Glomerular visceral epithelial cell (primary cell): ENCODE data around the gene PHB1.

ENCODE experiments used
- DNase-seq: peaks from one replicate; pipeline ENCODE4 v3.0.0-alpha.2; 2016; ENCODE audit errors: extremely low spot score

The PHB1 gene

DNA sequence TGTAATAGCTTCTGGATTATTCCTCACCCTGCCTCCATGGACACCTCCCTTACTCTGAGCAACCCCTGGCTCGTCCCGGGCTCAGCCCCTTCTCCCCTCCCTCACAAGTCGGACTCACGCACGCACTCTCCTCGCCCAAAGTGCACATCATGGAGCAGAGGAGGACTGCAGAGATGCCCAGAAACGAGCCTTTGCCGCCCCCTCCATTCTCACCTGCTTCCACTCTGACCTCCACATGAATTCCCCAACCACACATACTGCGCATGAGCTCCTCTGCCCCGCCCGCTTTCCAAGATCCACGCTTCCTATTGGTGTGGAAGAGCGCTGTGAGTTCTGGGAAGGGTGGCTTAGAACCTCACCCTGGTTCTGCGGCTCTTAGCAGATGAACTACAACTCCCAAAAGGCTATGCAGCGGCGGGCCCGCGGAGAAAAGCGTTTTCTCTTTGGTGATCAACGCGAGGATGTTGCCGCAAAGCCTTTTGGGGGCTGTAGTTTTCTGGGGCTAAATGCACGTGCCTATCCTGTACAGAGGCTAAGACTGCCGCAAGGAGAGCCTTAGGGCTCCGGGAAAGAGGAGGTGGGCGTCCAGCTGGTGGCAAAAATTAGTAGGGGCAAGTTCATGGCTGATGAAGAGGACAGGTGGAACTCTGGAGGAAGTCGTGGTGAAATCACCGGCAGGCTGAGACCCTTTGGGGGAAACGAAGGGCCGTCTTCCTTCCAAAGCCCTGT is at the start of gene PHB1:
PHB1 (minus strand) TSS at position 261 of the 729 bp plus-strand sequence. CDS start 1,618 bp downstream, outside the sequence.
- DNase-seq = peak; percentile 97

DNA sequence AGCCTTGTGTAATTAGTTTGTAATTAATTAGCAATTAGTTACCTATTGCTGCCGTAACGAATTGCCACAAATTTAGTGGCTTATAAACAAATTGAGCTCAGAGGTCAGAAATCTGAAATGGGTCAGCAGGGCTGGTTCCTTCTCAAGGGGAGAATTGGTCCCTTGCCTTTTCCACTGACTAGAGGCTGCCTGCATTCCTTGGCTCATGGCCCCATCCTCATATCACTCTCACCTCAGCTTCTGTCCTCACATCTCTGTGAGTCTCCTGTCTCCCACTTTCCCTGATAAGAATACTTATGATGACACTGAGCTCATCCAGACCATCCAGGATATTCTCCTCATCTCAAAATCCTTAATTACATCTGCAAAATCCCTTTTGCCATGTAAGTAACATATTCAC is 49.4 kb upstream of the PHB1 start:
- no peak for DNase-seq

DNA sequence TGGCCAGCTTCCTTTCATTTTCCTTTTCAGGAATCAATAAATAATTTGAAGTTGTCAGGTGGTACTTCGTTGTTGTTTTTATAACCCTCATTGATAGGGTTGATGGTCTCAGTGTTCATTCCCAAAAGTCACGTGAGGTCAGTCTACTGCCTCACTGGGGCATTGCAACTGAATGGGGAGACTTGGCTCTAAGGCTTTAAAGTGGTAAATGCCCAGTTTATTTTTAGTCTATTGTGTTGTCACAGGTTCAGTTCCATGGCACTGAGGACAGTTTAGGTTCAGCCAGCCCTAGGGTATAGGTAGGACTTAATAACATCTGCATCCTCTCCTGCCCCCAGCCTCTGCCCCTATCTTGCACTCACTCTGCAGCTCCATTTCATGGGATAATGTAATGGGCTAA is 46.9 kb upstream of the PHB1 start:
- no peak for DNase-seq

DNA sequence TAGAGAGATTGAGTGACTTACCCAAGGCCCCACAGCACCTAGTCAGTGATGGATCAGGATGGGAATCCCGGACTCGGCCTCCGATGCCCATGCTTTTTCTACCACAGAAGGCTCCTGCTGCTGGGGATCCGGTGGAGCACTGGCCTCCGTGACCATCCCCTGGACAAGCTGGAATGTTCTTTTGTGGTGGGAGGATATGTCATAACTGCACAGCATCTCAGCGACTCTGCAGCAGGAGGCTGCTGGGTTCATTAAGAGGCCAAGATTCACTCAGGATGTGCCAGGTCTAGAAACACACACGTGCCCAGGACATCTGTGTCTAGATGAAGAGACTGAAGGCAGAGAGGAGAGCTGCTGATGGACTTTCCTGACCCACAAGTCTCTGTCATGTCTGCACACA is 45.7 kb upstream of the PHB1 start:
- DNase-seq = no peak

DNA sequence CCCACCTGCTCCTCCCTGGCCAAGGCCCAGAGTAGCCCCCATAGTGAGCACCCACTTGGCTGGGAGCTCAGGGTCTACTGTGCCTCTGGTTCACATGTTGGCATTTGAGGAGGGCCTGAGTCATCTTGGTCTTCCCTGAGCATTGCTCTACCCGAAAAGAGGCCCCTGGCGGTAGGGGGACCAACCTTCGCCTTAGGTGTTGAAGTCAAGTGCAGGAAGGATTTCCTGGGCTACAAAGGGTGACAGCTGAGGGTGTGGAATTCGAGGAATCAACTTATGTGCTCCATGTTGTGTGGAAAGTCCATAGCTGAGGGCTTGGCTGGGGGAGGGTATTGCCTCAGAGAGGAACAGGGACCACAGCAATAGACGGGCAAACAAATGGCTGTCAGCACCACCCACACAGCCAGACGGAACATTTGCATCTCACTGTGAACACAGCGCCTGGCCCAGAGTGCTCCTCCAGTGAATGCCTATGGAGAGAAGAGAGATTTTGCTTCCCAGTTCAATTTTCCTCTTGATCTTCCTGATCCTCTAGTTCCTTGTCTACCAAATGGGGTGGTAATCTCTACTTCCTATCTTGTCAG is 44.8 kb upstream of the PHB1 start:
- DNase-seq = no peak

DNA sequence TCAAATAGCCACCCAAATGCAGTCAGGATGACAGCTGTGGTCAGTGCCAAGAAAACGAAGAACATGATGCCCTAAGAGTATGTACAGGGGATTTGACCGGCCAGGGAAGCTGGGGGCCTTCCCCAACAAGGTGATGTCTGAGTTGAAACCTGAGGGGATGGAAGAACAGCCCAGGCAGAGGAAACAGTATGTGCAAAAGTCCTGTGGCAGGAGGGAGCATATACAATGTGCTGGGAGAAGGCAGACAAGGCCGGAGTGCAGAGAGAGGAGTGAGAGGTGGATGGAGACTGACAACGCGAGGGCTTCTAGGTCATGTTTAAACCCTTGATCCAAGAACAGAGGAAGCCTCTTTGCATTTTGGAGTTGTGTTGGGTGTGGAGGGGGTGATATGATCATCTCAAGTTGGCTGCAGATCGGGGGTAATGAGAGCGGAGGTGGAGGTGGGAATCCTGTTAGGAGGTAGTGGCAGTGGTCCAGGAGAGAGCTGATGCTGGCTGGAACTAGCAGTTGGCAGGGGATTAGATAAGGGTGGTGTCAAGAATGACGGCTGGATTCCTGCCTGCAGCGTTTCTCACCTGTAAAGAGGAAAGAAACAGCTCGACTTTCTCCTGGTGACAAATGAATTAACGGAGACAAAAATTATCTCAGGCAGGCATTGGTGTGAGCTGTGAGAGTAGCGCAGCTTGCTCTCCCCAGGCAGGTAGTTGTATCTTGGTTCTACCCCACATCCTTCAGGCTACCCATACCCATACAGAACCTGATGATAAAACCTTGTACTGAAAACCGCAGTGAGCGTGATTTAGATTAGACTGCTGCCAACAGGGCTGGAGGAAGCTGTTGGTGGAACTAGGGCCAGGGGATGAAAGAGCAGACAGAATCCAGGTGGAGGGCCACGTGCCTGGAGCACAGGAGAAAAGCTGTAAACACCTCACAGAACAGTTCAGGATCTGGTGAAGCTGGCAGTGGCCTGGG is 43.2 kb upstream of the PHB1 start:
- no peak for DNase-seq

DNA sequence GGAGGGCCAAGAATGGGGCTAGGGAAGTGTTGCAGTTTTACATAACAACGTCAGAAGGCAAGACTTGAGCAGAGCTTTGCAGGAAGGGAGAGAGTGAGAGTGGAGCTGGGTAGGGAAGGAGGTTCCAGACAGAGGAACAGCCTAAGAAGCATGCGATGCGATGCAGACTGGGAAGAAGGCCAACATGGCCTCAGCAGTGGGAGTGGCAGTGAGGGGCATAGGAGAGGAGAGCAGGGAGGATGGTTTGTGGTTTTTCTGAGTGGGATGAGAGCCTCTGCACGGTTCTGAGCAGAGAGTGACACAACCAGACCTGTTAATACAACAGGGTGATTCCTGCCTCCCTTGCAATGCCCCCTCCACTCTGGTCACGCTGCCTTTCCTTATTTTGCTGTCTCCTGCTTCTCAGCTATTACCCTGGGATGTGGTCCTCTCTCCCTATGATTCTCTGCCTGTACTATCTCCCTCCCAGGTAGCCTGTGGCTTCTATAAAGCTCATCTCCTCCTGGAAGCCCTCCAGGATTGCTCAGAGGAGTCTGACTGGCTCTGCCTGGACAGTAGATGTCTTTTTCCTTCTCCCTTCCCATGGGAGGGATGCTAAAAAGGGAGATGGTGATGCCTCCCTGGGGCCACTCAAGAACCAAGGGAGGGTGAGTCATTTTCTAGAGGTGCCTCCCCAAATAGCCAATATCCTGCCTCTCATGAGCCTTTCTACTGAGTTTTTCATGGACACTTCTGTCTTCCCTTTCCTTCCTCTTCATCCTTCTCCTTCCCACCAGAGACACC is 41.7 kb upstream of the PHB1 start:
- peak; percentile 87 for DNase-seq

DNA sequence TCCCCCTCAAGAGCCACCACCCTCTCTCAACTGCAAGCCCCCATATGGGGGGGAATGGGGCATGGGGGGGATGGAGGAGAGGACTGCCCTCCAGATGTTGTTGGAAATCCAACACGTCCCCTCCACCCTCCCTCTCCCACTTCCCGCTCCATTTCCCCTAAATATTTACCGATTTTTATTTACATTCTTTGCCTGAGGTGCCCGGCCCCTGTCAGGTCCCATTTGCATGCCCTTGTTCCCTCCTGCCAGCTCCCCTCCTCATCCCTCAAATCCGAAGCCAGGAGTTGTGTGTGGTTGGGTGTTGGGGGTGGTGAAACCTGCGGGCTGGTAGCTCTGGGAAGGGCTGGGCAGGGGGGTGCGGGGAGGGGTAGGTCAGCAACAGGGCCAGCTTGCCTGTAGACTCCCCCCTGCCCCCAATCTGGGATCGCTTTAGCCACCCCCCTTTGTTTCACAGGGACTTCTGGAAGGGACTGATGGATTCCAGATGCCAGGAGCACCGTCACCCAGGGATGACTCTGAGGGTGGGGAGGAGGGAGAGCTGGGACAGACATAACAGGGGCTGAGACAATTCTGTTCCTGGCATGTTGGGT is 40.7 kb upstream of the PHB1 start:
- DNase-seq = no peak

DNA sequence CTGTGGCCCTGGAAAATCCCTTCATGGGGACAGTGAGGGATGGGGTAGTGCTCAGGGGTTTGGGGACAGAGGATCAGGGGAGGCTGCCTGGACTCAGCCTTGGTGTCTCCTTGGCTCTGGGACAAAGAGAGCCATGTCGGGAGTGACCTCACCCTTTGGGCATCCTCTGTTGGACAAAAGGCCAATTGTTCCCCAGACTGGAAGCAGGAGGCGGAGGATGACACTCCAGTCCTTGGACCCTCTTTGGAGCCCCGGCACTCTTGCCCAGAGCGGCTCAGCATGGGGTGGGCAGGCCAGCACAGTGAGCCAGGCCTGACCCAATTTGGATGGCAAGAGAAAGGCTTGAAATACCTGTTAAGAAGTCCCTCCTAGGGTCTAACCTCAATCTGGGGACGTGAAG is 39.4 kb upstream of the PHB1 start:
- no peak for DNase-seq

DNA sequence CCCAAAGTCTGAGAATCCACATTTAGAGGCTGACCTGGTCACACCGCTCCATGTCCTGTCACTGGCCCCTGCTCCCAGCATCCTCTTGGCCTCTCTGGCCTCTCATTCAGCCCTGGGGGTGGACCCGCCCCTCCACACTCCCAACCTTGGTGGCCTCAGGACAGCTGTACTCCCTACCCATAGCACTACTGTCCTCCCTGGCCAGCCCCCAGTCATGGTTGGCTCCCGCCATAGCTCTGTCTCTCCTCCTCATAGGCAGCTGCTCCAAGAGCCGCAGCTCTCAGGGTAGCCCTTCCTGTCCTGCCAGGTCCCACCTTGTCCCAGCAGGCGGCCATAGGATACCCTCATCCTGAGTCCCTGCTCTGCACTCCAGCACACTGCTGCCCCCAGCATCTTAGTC is 38.0 kb upstream of the PHB1 start:
- DNase-seq = no peak

DNA sequence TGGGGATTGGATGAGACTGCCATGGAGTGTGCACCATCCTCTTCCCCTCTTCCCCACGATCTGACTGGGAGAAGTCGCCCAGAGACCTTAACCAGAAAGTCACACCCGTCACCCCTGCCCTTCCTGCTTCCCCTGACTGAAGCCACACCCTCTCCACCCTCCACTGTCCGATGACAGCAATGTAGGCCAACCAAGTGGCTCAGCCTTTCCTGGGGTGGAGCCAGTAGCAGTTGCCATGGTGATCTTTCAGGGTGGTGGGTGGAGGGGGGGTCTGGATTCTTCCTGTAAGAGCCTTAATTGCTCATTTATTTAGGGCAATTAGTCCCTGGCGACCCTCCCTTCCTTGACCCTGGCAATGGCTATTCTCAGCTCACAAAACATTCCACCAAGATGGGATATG is 37.5 kb upstream of the PHB1 start:
- DNase-seq = no peak

DNA sequence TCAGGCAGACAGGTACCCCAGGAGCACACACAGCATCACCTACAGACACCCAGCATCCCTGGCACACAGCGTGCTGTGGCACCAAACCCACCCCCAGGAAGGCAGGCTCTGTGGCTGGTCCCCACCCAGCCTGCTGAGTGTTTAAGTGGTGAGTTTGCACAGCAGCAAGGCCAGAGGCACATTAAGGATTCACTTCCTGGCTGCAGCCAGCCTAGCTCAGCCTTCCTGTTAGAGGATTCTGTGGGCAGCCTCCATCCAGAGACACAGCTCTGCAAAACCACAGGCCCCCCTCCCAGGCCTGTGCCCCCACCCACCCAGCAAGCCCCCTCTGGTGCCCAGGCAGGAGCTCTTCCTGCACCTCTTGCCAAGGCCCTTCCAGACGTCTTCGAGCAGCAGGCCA is 36.1 kb upstream of the PHB1 start:
- DNase-seq = peak; percentile 12

DNA sequence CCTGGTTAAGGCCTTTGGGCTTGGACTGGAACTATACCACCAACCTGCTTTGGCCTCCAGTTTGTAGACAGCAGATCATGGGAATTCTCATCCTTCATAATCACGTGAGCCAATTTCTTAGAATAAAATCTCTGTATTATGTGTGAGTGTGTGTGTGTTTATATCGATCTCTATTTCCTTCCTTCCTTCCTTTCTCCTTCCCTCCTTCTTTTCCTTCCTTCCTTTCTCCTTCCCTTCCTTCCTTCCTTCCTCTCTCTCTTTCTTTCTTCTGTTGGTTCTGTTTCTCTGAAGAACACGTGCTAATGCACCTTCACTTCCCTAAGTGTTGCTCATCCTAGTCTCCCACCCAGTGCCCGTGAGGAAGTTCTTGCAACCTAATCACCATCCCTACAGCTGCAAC is 35.5 kb upstream of the PHB1 start:
- DNase-seq = no peak

DNA sequence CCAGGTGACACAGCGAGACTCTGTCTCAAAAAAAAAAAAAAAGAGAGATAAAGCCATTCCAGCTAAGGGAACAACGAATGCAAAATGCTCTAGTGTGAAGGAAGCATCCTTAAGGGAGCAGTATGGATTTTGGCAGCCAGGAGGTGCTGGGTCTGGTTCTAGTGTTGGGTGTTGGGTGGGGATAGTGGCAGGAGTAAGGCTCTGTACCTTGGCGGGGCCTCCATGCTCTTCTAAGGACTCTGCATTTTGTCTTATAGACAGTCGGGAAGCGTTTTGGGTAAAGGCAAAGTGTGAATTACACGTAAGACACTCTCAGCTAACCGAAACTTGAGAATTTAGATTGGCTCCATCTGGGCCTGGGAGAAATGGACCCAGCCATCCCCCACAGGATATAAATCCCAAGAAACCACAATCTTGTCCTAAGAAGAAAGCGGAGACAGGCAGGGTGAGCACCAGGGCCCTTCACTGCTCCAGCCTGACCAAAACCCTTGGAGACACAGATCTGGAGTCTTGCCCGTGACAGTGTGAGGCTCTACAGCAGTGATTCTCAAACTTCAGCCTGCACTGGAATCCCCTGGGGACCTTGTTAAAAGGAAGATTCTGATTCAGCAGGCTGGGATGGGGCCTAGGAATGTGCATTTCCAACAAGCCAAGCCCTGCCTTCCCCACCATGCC is 33.1 kb upstream of the PHB1 start:
- DNase-seq = no peak

DNA sequence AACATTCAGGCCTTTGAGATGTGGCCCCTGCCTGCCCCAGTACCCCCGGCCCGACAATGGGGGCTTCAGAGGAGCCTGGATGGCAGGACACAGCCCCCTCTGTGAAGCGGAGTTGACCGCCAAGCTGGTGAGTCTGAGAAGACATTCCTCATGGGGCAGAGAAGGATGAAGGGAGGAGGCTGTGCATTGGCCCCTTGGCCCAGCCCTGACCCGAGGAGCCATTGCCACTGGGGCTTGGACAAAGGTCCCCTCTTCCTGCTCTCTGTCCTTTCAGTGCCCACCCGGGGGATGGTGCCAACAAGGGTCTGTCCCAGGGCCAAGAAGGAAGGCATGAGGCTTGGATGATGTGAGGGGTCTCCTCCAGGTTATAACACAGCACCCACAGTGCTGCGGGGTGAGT is 30.9 kb upstream of the PHB1 start:
- no peak for DNase-seq

DNA sequence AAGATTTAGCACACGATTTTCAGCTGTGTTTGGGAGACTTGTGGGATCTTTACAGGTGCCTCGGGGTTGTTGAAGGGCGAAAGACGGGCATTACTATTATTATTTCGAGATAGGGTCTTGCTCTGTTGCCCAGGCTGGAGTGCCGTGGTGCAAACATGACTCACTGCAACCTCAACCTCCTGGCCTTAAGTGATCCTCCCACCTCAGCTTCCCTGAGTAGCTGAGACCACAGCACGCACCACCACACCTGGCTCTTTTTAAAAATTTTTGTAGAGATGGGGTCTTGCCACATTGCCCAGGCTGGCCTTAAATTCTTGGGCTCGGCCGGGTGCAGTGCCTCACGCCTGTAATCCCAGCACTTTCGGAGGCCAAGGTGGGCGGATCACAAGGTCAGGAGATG is 29.7 kb upstream of the PHB1 start:
- DNase-seq = no peak

DNA sequence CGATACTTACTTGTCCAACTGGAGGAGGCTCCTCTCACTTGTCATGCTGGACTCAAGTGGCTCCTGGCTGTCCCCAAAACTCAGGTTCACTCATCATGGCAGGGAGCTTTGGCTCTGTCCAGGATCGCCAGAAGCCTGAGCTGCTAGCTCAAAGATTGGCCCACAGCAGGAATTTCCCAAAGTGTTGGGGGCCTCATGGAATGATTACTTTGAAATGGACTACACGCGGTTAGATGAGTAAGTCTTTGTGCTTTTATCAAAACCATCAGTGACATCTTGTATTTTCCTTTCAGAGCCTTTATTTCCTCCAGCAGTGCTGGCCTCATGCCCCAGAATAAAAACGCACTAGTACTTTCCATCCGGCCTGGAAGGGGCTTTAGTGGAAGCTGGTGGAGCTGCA is 29.2 kb upstream of the PHB1 start:
- no peak for DNase-seq

DNA sequence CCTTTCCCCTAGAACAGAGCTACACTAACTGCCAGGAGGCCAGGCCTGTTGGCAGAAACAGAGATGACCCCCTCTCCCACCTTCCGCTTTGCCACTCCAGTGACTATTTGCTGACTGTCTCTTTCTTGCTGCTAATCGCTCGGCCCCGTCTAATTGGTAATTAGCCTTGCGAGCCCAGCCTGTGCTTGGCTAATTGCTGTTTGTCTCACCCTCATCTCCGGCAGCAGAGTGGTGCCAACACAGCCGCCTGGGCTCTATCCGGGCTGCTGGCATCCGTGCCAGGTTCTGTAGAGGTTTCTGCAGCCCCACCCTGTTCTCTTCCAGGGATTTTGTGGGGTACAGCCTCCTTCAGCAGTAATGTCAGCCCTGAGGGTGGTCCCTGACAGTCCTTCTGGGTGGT is 27.4 kb upstream of the PHB1 start:
- DNase-seq = no peak

DNA sequence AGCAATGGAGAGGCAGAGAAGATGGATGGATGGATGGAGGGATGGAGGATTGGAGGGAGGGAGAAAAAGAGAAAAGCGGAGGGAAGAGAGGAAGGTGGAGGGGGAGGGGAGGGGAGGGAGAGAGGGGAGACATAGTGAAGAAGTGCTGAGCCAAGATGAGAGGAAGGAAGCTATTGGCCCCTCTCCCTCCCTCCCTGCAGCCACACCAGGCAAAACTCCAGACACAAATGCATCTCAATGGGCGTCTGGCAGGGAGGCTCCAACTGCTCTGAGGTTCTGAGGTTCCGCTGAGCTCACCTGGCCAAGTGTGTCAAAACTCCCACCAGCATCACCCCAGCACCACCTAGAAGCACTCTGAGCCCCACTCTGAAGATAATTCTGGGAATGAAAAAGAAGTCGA is 26.9 kb upstream of the PHB1 start:
- no peak for DNase-seq

DNA sequence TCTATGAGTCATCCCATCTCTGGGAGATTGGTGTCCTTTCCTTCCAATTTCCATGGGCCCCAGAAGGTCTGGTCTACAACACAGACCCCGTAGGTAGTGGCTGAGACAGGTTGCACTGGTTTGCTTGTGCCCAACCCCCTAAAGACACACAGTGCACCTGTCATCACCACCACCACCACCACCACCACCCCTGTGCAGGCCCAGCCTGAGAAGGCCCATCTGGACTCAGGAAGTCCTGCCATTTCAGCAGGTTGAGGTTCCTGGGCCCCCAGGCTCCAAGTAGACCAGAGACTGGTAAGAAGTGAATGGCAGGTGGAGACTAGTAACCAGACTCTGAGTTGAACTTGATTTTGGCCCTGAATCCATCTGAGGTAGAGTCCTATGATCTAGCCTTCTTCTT is 25.9 kb upstream of the PHB1 start:
- DNase-seq = no peak
